Measurements from ENCODE around the gene PTPRN2.

Gene PTPRN2

GRCh38 chr7:157998884-157999552 is 588.6 kb downstream of the PTPRN2 start:
- FAIRE-seq = no peak
- TF ChIP-seq CTCF (IDR thresholded peaks at IDR 0.05; ENCODE audit: insufficient read depth, missing control alignments) = no peak
- DNase-seq (ENCODE audit: insufficient read length, low spot score) = no peak

GRCh38 chr7:157997471-157997870 is 590.2 kb downstream of the PTPRN2 start:
- TF ChIP-seq CTCF (IDR thresholded peaks at IDR 0.05; ENCODE audit: insufficient read depth, missing control alignments) = no peak
- DNase-seq (ENCODE audit: insufficient read length, low spot score) (no peak), FAIRE-seq (no peak)

- TF ChIP-seq CTCF (IDR thresholded peaks at IDR 0.05; ENCODE audit: insufficient read depth, missing control alignments) = no peak
- FAIRE-seq (no peak), DNase-seq (ENCODE audit: insufficient read length, low spot score) (no peak)
These were observed 590.6 kb downstream of the PTPRN2 start for GRCh38 chr7:157997080-157997440.

- no peak for TF ChIP-seq CTCF (IDR thresholded peaks at IDR 0.05; ENCODE audit: insufficient read depth, missing control alignments)
- DNase-seq (ENCODE audit: insufficient read length, low spot score) (peak; percentile 97), FAIRE-seq (no peak)
These were observed 591.1 kb downstream of the PTPRN2 start for GRCh38 chr7:157996359-157997079.

- TF ChIP-seq CTCF (IDR thresholded peaks at IDR 0.05; ENCODE audit: insufficient read depth, missing control alignments) = no peak
- FAIRE-seq (no peak), DNase-seq (ENCODE audit: insufficient read length, low spot score) (no peak)
These were observed 591.8 kb downstream of the PTPRN2 start for GRCh38 chr7:157995815-157996214.

- no peak for TF ChIP-seq CTCF (IDR thresholded peaks at IDR 0.05; ENCODE audit: insufficient read depth, missing control alignments)
- DNase-seq (ENCODE audit: insufficient read length, low spot score) (no peak), FAIRE-seq (no peak)
These were observed 593.3 kb downstream of the PTPRN2 start for GRCh38 chr7:157994319-157994718.
